K562 (cell line): Measurements from ENCODE around the gene TMEM176B. TPM values are rescaled to one million over a fixed set of nuclear protein-coding genes. Genes with fewer than 3 reads are reported as not detected.
A peak's percentile ranks its signal among the peaks of the same experiment; 100 is the strongest.

Experiments
- ASH1L ChIP-seq: fragments of 450-650 bp; IDR thresholded peaks from 2 replicates; pipeline ENCODE4 v1.6.1; 2018; ENCODE audit warnings: borderline replicate concordance, mild to moderate bottlenecking, low read depth; ENCODE audit not compliant: partially characterized antibody
- CHD2 ChIP-seq: IDR thresholded peaks from 2 replicates; pipeline ENCODE4 v1.6.1; 2011; ENCODE audit warnings: low read depth, low read length
- CHD4 ChIP-seq: fragments of 200-600 bp; sonication (generic); IDR thresholded peaks from 3 replicates; pipeline ENCODE4 v1.6.1; 2012; ENCODE audit warnings: low read depth, mild to moderate bottlenecking, mixed read lengths, low read length, inconsistent platforms; ENCODE audit not compliant: insufficient read depth, insufficient replicate concordance, poor library complexity, severe bottlenecking
- GABPA ChIP-seq: fragments of 200-800 bp; sonication (Bioruptor generic); conservative IDR thresholded peaks from 2 replicates; pipeline ENCODE4 v1.6.1; 2016; ENCODE audit warnings: low read depth, missing genetic modification characterization, missing compliant biosample characterization
- GATA2 ChIP-seq: sonication (generic); formaldehyde crosslinking; IDR thresholded peaks from 2 replicates; pipeline ENCODE4 v1.4.0; 2020; ENCODE audit warnings: mild to moderate bottlenecking, missing genetic modification reagents
- HCFC1 ChIP-seq: IDR thresholded peaks from 2 replicates; pipeline ENCODE4 v1.6.1; 2012; ENCODE audit warnings: low read depth, low read length, improper control_type of control experiment
- HNRNPUL1 ChIP-seq: fragments of 200-400 bp; formaldehyde crosslinking; IDR thresholded peaks from 2 replicates; pipeline ENCODE4 v1.6.1; 2017; ENCODE audit warnings: low read length
- MEF2A ChIP-seq: IDR thresholded peaks from 2 replicates; pipeline ENCODE4 v1.6.1; 2011; ENCODE audit warnings: low read depth, mild to moderate bottlenecking, low read length, moderate library complexity; ENCODE audit not compliant: control insufficient read depth
- MITF ChIP-seq: IDR thresholded peaks from 2 replicates; pipeline ENCODE4 v1.6.1; 2014; ENCODE audit warnings: antibody characterized with exemption
- NFE2 ChIP-seq: IDR thresholded peaks from 2 replicates; pipeline ENCODE4 v1.6.1; 2014; ENCODE audit warnings: antibody characterized with exemption, low read depth
- NR2F6 ChIP-seq: fragments of 450-650 bp; formaldehyde crosslinking; IDR thresholded peaks from 2 replicates; pipeline ENCODE4 v1.4.0; 2020; ENCODE audit warnings: mild to moderate bottlenecking
- OTX1 ChIP-seq: fragments of 450-650 bp; formaldehyde crosslinking; IDR thresholded peaks from 2 replicates; pipeline ENCODE4 v1.4.0; 2022; ENCODE audit warnings: mild to moderate bottlenecking
- POLR2AphosphoS5 ChIP-seq: IDR thresholded peaks from 2 replicates; pipeline ENCODE4 v1.6.1; 2011; ENCODE audit warnings: mild to moderate bottlenecking, low read depth, low read length, moderate library complexity; ENCODE audit not compliant: control insufficient read depth, insufficient read depth
- PPARD ChIP-seq: fragments of 250-450 bp; sonication (Bioruptor Pico); IDR thresholded peaks from 2 replicates; pipeline ENCODE4 v1.8.0; 2022; ENCODE audit warnings: inconsistent platforms, mild to moderate bottlenecking, moderate library complexity
- PTBP1 ChIP-seq: fragments of 200-400 bp; formaldehyde crosslinking; IDR thresholded peaks from 2 replicates; pipeline ENCODE4 v1.6.1; 2017; ENCODE audit warnings: low read depth, low read length
- SNIP1 ChIP-seq: fragments of 450-650 bp; IDR thresholded peaks from 2 replicates; pipeline ENCODE4 v1.7.1; 2017; ENCODE audit warnings: low read depth, mild to moderate bottlenecking
- STAT5A ChIP-seq: IDR thresholded peaks from 2 replicates; pipeline ENCODE4 v1.6.1; 2012; ENCODE audit warnings: low read length, inconsistent platforms, borderline replicate concordance
- TEAD1 ChIP-seq, 2 experiments: fragments of 450-650 bp in 1 of 2; sonication (generic) in 1 of 2; formaldehyde crosslinking; IDR thresholded peaks; 2 replicates each; pipeline versions ENCODE4 v1.4.0 to v1.8.0; 2020 to 2022; ENCODE audit warnings: mild to moderate bottlenecking in 2 of 2, missing genetic modification reagents in 1 of 2
- TEAD4 ChIP-seq, 2 experiments: sonication (generic) in 1 of 2; formaldehyde crosslinking in 1 of 2; IDR thresholded peaks; 2 replicates each; pipeline versions ENCODE4 v1.6.1 to v1.8.0; 2012 to 2022; ENCODE audit warnings: borderline replicate concordance in 1 of 2, inconsistent platforms in 1 of 2, low read length in 1 of 2, mild to moderate bottlenecking in 1 of 2, missing genetic modification reagents in 1 of 2
- TSC22D4 ChIP-seq: fragments of 450-650 bp; IDR thresholded peaks from 2 replicates; pipeline ENCODE4 v1.6.1; 2016; ENCODE audit warnings: missing genetic modification characterization, missing biosample characterization, control low read depth
- ZBTB9 ChIP-seq: fragments of 450-650 bp; formaldehyde crosslinking; IDR thresholded peaks from 2 replicates; pipeline ENCODE4 v1.4.0; 2020; ENCODE audit warnings: mild to moderate bottlenecking, moderate library complexity
- ZKSCAN3 ChIP-seq: fragments of 250-450 bp; sonication (Bioruptor Pico); IDR thresholded peaks from 2 replicates; pipeline ENCODE4 v1.4.0; 2020
- ZMIZ1 ChIP-seq, 2 experiments: fragments of 150-350 bp in 1 of 2; IDR thresholded peaks; 2 replicates each; pipeline ENCODE4 v1.6.1; 2012 to 2016; ENCODE audit warnings: low read depth in 2 of 2, low read length in 2 of 2, mild to moderate bottlenecking in 1 of 2, moderate library complexity in 1 of 2
- polyA plus RNA-seq, 8 experiments: library from polyadenylated mRNA; depleted of rRNA in 4 of 8; stranded (reverse) in 5 of 8; unstranded in 3 of 8; fragments of >200 nt; fragmentation: Nextera tagmentation in 2 of 8; fragmentation: Illumina TruSeq in 1 of 8; extraction: Ambion mirVana in 2 of 8; extraction: Trizol in 1 of 8; gene quantifications; 2 replicates each; pipeline versions ENCODE4 v1.2.1 to v1.2.3, GENCODE V29; 2011 to 2014; ENCODE audit warnings: inconsistent platforms in 1 of 8, missing spikeins in 1 of 8
- total RNA-seq, 7 experiments: library from RNA; depleted of rRNA in 6 of 7; stranded (reverse); fragments of >200 nt in 6 of 7; fragmentation: Illumina TruSeq in 2 of 7; extraction: Trizol in 2 of 7; gene quantifications; 2 replicates each; pipeline versions ENCODE4 v1.2.1 to v1.2.3, GENCODE V29; 2011 to 2021; ENCODE audit warnings: low replicate concordance in 1 of 7

Gene TMEM176B
- total and polyA plus RNA-seq, 9 of the 15 experiments (the other 6 are each of a cell fraction or from before 2014, with no cell fraction given) = 0.19 to 0.60 TPM; not detected in 7

GRCh38 chr7:150824379-150825177 lies 24.4 kb upstream of the TMEM176B start (continued):
- no peak for TF ChIP-seq ZKSCAN3 (CRISPR knock-in tag)
- no peak; the same call in 1 of the 2 replicates for TF ChIP-seq TEAD4 (IDR thresholded peaks at IDR 0.05; ENCODE audit: low read length)
- no peak for TF ChIP-seq TEAD4 (CRISPR knock-in tag; IDR thresholded peaks at IDR 0.05; ENCODE audit: borderline replicate concordance)
- TF ChIP-seq STAT5A = no peak
- TF ChIP-seq ZMIZ1 (IDR thresholded peaks at IDR 0.05; ENCODE audit: low read depth in 2 of 2, low read length in 2 of 2) = no peak
- no peak for TF ChIP-seq TEAD1 (CRISPR knock-in tag; IDR thresholded peaks at IDR 0.05)
- no peak for TF ChIP-seq NFE2
- no peak for TF ChIP-seq MITF
- no peak for TF ChIP-seq MEF2A
- no peak for TF ChIP-seq SNIP1
- TF ChIP-seq TSC22D4 (tag) = no peak
- TF ChIP-seq HNRNPUL1 = no peak
- TF ChIP-seq GABPA (tag) = no peak
- no peak for TF ChIP-seq OTX1 (CRISPR knock-in tag)
- TF ChIP-seq HCFC1 = peak; percentile 47; the same call in 1 of the 2 replicates
- no peak for TF ChIP-seq NR2F6 (CRISPR knock-in tag)
- TF ChIP-seq ZBTB9 (CRISPR knock-in tag) = no peak
- TF ChIP-seq CHD4 = no peak
- TF ChIP-seq GATA2 = no peak
- TF ChIP-seq PPARD = no peak
- no peak for TF ChIP-seq PTBP1
- no peak for TF ChIP-seq POLR2AphosphoS5
- TF ChIP-seq CHD2 = peak; percentile 73
- TF ChIP-seq ASH1L = peak; percentile 64
